Stimulated activated CD4-positive, alpha-beta T cell treated with anti-CD3 and anti-CD28 coated beads, Interleukin-1b, Interleukin-23, amount 100 ng/mL, for 24 hours (primary cell): Measurements from ENCODE around the gene CEP76.

Experiments
- DNase-seq, 4 experiments: peaks; one replicate each; pipeline ENCODE4 v3.0.0-alpha.2; 2020; ENCODE audit warnings: low read depth in 4 of 4, low spot score in 1 of 4

The CEP76 gene, protein sequence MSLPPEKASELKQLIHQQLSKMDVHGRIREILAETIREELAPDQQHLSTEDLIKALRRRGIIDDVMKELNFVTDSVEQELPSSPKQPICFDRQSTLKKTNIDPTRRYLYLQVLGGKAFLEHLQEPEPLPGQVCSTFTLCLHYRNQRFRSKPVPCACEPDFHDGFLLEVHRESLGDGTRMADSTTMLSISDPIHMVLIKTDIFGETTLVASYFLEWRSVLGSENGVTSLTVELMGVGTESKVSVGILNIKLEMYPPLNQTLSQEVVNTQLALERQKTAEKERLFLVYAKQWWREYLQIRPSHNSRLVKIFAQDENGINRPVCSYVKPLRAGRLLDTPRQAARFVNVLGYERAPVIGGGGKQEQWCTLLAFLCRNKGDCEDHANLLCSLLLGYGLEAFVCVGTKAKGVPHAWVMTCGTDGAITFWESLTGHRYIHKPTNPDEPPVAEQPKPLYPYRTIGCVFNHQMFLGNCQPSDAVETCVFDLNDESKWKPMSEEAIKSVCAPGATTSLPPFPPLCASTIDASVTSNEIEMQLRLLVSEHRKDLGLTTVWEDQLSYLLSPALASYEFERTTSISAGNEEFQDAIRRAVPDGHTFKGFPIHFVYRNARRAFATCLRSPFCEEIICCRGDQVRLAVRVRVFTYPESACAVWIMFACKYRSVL

DNA sequence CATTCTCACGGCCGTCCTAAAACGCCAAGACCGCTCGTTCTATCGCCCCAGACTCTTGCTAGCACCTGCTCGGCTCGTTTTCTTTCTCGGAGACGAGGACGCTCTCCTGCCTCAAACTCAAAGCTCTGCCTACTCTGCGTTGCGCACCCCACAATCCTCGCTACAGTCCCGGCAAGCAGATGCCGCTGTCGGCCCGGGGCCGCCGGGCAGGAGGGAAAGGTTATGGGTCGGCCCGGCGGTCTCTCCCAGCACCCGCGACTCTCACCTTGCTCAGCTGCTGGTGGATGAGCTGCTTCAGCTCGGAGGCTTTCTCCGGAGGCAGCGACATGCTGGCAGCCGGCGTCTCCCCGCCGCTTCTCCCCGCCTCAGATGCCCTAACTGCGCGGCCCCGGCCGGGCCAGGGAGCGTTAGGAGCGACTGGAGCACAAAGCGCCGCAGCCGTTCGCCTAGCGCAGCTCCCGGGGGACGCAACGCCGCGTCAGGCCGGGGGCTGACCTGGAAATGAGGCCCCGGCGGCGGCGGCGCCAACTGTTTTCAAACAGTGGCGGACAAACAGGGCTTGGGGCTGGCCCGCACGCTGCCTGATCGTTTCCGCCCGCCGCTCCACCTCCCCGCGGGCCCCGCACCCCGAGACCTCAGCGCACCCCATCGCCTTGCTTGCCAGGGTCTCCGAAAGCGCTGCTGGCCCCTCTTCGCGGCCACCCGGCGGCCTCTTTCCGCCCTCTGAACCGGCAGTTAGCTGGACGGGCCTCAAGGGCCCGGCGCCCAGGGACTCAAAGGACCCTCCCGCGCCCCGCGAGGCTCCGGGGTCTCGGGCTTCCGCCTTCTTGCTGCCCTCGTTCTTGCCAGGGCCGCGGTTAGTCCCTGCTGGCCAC lies at the start of gene CEP76, which contains the start of gene PSMG2:
Gene CEP76, minus strand, starts transcription at position 503 of the 875 bp plus-strand sequence. Its CDS starts 175 bp downstream, at position 328.
Gene PSMG2, plus strand, starts transcription at position 822 of the 875 bp plus-strand sequence. CDS start 66 bp downstream, outside the sequence.
- peak; percentile 54 to 79 (median 71) for DNase-seq

DNA sequence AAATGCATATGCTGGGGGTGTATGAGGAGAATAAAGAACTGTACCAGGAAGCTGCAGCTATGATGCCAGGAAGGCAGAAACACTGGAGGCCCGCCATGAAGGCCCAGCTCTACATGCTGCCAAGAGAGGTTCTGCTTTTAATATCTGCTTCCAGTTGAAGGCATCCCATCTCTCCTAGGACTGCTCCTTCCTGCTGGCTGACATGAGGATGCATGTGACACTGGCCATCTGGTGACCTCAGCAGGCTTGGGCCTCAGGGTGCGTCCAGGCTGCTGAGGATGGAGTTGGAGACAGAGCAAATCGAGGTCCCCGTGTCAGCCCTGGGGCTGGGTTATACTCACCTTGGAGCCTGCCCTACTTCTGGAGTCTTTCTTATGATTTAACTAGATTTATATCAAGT lies 49.4 kb upstream of the CEP76 start:
- no peak for DNase-seq

DNA sequence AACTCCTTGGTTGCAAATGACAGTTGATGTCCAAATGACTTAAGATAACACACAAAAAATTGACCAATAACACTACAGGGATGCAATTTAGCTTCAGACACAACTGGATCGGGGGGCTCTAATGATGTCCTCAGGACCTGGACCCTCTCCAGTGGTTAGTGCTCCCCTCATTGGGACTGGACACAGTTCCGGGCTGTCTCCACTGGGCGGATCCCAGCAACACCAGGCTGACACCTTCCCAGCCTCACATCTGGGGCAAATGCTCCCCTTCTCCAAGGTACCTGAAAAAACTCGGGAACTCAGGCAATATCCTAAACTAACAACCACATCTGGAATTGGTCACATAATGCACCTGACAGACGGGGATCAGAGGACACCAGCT lies 49.0 kb upstream of the CEP76 start:
- no peak for DNase-seq

DNA sequence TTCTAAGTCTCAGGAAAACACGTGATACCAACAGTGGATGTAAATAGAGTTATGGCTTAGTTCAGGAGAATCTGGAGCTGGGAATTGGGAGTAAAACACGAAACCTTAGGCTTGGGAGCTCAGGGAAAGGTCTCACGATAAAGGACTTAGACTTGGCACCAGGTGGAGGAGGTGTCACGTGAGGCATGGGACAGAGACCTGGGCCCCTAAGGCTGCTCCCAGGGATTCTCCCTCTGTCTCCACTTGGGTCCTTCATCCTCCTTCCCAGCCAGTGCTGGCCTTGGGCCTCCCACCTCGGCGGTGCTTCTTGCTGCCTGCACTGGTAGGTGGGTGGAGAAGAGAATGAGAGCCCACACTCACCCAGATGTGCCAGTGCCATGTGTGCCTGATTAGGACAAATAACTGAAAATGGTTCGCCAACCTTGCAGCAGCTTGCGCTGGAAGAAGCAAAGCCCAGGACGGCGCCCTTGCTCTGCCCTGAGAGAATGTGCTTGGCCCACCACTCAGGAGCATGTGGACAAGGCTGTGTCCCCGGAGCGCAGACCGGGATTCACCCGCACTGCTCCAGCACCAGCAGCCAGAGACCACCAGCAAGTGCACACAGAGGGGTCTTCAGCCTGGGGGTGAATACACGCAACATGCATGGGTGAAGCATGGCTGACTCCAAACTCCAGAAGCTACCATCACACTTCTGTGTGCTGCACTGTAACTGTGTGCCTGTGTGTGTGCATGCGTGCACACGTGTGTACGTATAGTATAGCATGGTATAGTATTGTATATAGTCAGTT lies 48.4 kb upstream of the CEP76 start:
- DNase-seq = no peak

DNA sequence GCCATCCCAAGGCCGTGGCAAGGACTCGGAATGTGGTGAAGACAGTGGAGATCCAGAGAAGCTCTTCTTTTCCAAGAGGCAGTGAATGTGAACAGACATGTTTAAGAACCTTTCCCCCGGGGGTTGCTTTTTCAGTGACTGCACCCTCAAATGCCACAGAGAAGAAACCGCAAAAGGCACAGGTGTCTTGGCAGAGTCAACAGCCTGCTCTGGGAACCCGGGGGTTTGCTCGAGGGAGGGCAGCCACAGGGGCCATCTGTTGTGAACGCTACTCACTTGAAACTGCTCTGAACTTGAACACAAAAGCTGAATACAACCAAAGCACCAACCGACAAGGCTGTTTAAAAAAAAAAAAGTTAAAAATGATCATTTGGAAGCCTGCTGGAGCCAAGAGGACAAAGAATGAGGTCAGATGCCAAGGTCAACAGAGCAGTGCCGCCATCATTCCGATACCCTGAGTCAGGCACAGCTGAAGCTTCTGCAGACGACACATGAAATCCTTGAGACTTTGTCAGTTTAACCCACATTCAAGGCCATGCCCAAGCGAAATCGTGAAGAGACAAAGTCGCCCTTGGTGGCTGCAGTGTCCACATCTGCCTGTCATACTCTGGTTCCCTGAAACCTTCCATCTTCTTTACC lies 47.7 kb upstream of the CEP76 start:
- DNase-seq = no peak

DNA sequence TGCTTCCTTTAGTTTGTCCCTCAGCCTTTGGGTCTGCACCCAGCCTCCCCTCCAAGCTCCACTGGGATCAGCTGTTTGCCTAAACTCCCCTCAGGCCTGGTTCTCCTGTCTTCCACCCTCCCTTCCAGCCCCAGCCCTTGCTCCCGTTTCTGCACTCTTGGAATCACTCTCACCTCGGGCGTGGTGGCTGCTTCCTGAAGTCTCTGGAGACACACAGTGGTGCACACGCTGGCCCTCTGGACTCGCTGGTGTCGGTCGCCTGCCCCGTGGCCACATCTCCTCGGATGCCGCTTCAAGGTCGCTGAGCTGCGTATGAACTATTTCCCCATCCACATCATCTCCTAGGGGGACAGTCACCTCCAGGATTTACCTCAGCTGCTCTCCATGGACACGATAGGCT lies 46.6 kb upstream of the CEP76 start:
- no peak for DNase-seq

DNA sequence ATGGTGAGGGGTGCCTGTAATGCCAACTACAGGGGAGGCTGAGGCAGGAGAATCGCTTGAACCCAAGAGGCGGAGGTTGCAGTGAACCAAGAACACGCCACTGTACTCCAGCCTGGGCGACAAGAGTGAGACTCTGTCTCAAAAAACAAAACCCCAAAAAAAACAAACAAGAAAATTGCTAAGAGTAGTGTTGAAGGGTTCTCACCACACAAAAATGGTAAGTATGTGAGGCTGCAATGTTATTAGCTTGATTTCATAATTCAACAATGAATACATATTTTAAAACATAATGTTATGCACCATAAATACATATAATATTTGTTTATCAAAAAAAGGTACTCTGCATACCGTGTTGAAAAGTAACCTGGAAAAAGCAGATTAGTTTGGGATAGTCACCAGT lies 46.1 kb upstream of the CEP76 start:
- DNase-seq = no peak

DNA sequence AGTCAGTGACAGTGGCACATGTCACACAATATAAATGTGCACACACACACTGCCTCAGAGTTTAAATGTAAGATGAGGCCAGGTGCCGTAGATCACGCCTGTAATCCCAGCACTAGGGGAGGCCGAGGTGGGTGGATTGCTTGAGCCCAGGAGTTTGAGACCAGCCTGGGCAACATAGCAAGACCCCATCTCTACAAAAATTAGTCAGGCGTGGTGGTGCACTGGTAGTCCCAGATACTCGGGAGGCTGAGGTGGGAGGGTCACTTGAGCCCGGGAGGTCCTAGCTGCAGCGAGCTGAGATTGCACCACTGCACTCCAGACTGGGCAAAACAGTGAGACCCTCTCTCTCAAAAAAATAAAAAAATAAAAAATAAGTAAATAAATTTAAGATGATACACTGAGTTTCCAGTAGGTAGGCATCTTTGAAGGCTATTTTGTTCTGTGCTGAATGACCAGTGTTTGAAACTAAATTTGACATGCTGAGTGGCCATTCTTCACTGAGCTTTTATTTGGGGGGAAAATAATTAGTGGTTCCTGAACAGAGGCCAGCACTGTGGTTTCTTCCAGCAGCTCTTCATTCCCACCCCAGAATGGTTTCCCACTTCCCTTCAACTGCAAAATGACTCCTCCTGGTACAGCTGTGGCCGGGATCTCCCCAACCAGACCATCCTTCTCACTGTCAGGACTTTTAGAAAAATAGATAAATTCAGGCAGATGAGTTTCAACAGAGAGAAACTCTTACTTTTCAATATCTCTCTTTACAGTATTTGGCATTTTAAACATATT lies 45.2 kb upstream of the CEP76 start:
- DNase-seq = no peak

DNA sequence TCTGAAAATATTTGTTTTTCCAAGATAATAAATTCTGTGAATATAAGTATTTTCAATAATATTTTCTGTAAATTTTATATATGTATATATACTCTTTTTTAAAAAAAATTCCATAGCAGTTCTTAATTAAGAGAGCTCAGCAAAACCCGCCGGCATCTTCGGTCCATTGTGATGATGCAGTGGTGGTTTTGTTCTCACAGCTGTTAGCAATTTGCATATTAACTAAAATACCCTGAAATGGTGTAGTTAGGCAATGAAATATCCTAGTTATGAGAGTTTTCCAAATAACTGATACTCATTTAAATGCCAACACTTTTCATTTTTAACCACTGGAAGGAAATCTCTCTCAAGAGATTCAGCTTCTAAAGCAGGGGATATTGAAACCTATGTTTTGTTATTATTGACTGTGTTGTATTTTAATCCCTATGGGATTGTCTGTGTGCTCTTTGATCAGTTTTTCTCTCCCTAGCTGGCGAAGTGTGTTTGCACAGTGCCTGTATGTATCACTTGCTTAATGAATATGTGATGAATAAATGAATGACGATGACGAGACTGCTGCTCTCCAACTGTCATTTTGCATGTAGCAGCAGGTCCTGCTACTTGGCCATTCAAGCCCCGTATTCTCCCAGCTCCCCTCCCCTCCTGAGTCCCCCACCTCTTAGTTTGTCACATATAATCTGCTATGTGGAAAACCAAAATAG lies 42.7 kb upstream of the CEP76 start:
- no peak for DNase-seq

DNA sequence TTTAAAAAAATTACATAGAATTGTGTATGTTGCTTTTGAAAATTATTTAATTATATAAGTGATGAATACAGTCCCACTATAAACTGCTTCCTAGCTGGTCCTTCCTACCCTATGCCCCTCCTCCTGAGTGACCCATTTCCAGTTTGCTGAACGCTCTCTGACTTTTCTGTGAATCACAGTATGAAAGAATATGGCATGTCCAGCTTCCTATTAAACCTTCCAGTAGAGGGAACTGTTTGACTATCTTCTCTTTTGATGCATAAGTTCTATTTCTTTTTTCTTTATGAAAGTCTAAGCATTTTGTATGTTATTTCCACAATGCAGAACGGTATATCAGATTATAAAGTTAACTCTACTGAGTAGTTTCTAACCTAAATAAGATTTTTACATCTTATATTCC lies 41.6 kb upstream of the CEP76 start:
- no peak for DNase-seq

DNA sequence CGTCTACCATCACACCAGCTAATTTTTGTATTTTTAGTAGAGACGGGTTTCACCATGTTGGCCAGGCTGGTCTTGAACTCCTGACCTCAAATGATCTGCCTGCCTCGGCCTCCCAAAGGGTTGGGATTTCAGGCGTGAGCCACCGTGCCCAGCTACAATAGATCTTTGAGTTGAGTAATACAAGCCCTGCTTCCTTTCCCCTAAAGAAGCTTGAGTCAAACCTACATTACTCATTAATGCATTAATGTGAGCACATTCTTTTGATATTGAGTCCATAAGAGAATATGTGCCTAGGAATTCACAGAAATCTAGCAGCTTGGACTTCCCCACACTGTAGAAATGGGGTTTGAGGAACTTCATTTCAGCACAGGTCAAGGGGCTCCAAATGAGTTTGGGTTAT lies 39.9 kb upstream of the CEP76 start:
- DNase-seq = no peak

DNA sequence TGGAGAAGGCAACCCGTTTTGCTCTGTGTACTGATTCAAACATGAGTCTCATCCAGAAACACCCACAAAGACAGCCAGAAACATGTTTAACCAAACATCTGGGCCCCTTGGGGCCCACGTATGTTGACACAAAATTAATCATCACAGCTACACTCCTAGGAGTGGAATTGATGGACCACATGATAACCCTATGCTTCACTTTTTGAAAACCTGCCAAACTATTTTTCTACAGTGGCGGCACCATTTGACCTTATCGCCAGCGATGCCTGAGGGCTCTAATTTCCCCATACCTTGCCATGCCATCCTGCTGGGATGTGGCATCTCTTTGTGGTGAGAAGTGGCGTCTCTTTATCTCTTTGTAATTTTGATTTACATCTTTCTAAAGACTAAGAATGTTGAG lies 38.8 kb upstream of the CEP76 start:
- DNase-seq = no peak

DNA sequence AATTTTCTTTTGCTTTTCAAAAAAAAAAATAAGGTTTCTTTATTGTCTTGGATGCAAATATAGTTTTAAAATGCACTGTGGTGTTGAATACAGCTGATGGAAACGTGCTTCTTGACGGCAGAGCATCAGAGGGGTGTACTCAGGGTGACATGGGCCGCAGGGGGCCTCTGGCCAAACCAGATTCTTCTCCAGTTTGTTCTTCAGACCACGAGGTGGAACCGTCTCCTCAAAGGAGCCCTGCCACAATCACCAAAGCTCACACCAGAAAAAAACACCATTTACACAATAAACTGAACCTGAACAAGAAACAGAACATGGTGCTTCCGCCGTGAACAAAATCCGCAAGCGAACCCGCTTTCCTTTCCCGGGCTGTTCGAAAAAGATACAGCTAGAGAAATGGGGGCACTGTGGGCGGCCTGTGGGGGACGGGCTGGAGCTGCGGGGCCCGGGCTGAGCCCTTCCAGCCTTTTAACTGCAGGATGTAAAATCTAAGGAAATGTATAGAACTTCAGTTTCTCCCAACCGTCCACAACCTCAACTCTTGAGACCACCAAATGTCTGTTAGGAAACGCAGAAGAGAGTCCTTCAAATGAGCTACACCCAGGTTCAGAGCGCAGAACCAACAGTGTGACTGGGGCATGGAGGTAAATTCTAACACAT lies 34.9 kb upstream of the CEP76 start:
- DNase-seq = no peak

DNA sequence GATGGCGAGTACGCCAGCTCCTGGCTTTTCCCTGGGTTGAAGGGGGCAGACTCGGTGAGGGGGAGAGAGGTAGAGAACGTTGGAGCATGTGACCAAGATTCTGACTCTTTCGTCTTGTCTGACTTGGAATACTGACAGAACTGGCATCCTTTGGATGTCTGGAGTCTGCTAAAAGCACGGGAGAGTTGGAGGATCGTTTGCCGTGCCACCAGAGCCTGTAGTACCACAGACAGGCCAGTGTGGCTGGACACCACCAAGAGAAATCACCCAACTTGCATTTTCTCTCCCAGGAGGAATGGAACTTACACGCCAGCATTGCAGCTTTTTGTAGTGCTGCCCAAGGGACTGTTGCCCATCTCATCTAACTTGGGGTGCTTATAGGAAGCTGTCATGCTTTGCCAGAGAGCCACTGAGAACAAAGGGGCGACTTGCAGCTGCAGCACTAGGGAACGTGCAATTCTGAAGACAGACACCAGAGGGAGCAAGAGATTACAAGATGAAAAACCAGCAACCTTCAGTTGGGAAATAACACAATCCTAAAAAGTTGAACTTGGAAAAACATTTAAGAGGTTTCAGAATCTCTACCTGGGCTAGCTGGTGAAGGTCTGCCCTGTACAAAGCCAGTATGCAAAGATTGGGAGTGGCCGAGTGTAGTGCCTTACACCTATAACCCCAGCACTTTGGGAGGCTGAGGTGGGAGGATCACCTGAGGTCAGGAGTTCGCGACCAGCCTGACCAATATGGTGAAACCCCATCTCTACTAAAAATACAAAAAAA lies 24.4 kb upstream of the CEP76 start:
- peak; percentile 30 to 63 (median 40) for DNase-seq

DNA sequence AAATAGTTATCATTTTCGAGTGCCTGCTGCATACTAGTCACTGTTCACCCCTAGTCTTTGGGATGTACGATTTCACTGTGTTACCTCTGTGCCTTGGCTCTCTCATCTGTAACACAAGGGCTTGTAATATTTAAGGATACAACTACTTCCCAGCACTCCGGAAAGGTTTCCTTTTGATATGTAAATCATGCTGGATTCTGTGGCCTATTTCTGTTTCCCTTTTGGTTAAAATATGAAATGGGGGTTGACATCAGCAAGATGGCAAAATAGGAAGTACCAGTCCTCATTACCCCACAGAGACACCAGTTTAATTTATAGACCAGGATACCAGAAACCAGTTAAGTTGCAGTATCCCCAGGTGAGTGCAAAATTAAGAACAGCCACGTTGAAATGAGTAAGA lies 23.8 kb upstream of the CEP76 start:
- DNase-seq = no peak

DNA sequence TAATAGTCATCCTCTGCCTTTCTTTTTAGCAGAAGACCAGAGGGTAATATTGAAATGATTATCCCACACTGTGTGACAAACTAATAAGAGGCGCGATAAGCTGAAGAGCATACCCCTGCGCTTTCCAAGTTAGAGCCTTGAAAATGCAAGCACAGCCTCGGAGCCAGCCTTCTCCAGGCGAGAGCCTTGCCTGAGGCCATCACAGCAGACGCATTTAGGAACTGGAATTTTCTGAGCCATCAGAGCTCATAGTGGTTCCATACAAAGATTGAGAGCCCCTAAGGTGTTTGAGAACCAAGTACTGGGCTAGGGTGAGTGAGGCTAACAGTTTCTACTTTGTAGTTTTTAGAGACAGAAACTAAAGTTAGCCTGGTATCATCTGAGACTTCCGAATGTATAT lies 20.2 kb upstream of the CEP76 start:
- DNase-seq = no peak

DNA sequence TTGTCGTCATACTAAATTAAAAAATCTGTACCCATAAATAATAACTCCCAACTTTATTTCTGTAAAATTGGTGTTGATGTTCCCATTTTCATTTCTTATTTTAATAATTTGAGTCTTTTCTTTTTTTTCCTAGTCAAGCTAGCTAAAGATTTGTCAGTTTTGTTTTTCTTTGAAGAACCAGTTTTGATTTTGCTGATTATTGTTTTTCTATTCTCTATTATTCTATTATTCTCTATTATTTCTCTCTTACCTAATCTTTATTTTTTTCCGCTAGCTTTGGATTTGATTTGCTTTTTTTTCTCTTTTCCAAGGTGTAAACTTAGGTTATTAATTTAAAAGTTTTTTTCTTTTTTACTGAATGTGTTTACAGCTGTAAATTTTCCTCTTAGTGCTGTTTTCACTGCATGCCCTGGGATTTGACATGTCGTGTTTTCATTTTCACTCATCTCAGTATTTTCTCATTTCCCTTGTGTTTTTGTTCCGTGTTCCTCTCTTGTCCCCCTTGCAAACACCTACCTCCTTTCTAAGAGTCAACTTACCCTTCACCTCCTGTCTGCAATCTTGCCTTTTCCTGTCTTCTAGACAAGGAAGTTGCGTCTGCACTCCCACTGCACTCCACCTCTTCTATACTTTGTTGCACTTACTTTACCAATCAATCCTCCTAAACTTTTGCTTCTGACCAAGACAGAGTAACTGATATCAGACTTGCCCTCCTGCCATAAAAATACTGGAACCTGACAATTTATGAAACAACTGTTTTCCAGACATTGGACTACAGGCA lies 19.2 kb upstream of the CEP76 start:
- DNase-seq = no peak
